ENCODE data around the gene AJM1.

DNA sequence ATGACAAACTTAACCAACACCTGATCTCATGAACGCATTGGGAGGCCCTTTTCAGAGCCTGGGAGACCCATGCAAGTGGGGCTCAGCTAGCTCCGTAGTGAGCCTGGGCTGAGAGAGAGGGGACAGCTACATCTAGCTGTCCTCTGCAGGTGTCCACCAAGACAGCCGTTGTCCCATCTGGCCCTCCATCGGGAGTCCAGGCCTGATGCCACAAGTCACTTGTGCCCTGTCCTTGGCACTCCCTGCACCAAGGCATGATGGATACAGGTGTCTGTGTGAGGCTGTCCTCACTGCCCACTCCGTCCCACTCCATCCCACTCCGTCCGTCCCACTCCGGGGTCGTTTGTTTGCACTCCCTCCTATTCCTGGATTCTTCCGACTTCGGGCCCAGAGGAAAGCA lies 26.4 kb downstream of the AJM1 start:
- TF ChIP-seq, protein P1, sequence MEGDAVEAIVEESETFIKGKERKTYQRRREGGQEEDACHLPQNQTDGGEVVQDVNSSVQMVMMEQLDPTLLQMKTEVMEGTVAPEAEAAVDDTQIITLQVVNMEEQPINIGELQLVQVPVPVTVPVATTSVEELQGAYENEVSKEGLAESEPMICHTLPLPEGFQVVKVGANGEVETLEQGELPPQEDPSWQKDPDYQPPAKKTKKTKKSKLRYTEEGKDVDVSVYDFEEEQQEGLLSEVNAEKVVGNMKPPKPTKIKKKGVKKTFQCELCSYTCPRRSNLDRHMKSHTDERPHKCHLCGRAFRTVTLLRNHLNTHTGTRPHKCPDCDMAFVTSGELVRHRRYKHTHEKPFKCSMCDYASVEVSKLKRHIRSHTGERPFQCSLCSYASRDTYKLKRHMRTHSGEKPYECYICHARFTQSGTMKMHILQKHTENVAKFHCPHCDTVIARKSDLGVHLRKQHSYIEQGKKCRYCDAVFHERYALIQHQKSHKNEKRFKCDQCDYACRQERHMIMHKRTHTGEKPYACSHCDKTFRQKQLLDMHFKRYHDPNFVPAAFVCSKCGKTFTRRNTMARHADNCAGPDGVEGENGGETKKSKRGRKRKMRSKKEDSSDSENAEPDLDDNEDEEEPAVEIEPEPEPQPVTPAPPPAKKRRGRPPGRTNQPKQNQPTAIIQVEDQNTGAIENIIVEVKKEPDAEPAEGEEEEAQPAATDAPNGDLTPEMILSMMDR (IDR thresholded peaks at IDR 0.05): no peak
- TF ChIP-seq POLR2A (IDR thresholded peaks at IDR 0.05): no peak
